CD8-positive, alpha-beta memory T cell (primary cell): ENCODE results near the gene C6orf118. TPM values are rescaled to one million over a fixed set of nuclear protein-coding genes. Genes with fewer than 3 reads are reported as not detected.

Source experiments
- CTCF ChIA-PET: fragments of 350-600 bp; sonication (Branson Sonifier 250); formaldehyde crosslinking; loops from one replicate; lab custom pipeline; 2021; ENCODE audit warnings: antibody characterized with exemption; lab: Charles Lee
- POLR2A ChIA-PET: fragments of 350-600 bp; sonication (Branson Sonifier 250); formaldehyde crosslinking; loops from one replicate; lab custom pipeline; 2021; ENCODE audit warnings: antibody characterized with exemption; lab: Charles Lee
- DNase-seq, 5 donors: peaks; one replicate each; pipeline versions ENCODE4 v3.0.0 to v3.0.0-alpha.2; 2020 to 2022; ENCODE audit warnings: mixed read lengths in 1 of 5
- H3K27ac ChIP-seq: one replicate; pipeline ENCODE4 v1.7.0; 2013; ENCODE audit warnings: low read depth, mild to moderate bottlenecking, low read length, moderate library complexity
- H3K27me3 ChIP-seq: 2 replicates; pipeline ENCODE4 v1.7.0; 2013; ENCODE audit warnings: low read length, mild to moderate bottlenecking; ENCODE audit not compliant: insufficient read depth, poor library complexity, severe bottlenecking
- H3K36me3 ChIP-seq: 2 replicates; pipeline ENCODE4 v1.7.0; 2013; ENCODE audit warnings: mild to moderate bottlenecking, low read length, moderate library complexity; ENCODE audit not compliant: insufficient read depth
- H3K4me1 ChIP-seq: 2 replicates; pipeline ENCODE4 v1.7.0; 2013; ENCODE audit warnings: mild to moderate bottlenecking, low read length, moderate library complexity; ENCODE audit not compliant: insufficient read depth
- H3K4me3 ChIP-seq: 2 replicates; pipeline ENCODE4 v1.7.0; 2013; ENCODE audit warnings: mild to moderate bottlenecking, low read length
- H3K9me3 ChIP-seq: 2 replicates; pipeline ENCODE4 v1.7.0; 2013; ENCODE audit warnings: mild to moderate bottlenecking, low read length
- H3K27ac Mint-ChIP-seq, 8 donors: one replicate each; pipeline ENCODE4 v1.8.0; 2020 to 2021; ENCODE audit warnings: mixed read lengths in 8 of 8, mild to moderate bottlenecking in 6 of 8, inconsistent platforms in 3 of 8, moderate library complexity in 3 of 8
- H3K27me3 Mint-ChIP-seq, 2 donors: one replicate each; pipeline ENCODE4 v1.8.0; 2020 to 2021; ENCODE audit warnings: mixed read lengths in 2 of 2, mild to moderate bottlenecking in 1 of 2, moderate library complexity in 1 of 2
- H3K36me3 Mint-ChIP-seq, 3 donors: one replicate each; pipeline ENCODE4 v1.8.0; 2020 to 2021; ENCODE audit warnings: mixed read lengths in 3 of 3, inconsistent platforms in 1 of 3, mild to moderate bottlenecking in 1 of 3
- H3K4me1 Mint-ChIP-seq, 3 donors: one replicate each; pipeline ENCODE4 v1.8.0; 2020 to 2021; ENCODE audit warnings: mixed read lengths in 3 of 3, inconsistent platforms in 1 of 3, mild to moderate bottlenecking in 1 of 3
- H3K4me3 Mint-ChIP-seq, 7 donors: one replicate each; pipeline ENCODE4 v1.8.0; 2020 to 2021; ENCODE audit warnings: mixed read lengths in 7 of 7, mild to moderate bottlenecking in 6 of 7, moderate library complexity in 4 of 7, inconsistent platforms in 2 of 7
- H3K9me3 Mint-ChIP-seq, 5 donors: one replicate each; pipeline ENCODE4 v1.8.0; 2020 to 2022; ENCODE audit warnings: mixed read lengths in 5 of 5, mild to moderate bottlenecking in 3 of 5, moderate library complexity in 2 of 5, inconsistent platforms in 1 of 5
- polyA plus RNA-seq: library from polyadenylated mRNA; unstranded; fragments of 300-500 nt; fragmentation: Illumina TruSeq; gene quantifications from one replicate; pipeline ENCODE4 v1.2.3, GENCODE V29; 2021
- total RNA-seq, 2 experiments: library from RNA; stranded (reverse); gene quantifications; one replicate each; pipeline ENCODE4 v1.2.3, GENCODE V29; 2021

C6orf118 gene
- total and polyA plus RNA-seq, 3 experiments from 2014 or later = not detected

DNA sequence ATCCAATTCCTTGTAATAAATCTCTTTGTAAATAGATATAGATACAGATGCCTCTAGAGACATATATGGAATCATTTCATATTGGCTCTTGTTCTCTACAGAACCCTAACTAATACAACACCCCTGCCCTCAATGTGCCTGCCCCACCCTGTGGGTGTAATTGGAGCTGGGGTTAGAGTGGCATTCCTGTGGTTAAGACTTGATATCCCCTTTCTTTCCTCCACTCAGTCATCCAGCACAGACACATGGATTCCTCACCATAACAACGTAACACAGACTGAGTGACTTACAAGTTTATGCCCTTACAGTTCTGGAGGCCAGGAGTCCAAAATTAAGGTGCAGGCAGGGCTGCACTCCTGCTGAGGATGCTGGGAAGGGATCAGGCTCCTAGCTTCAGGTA, 42.8 kb downstream of the C6orf118 start:
- Histone ChIP-seq H3K27me3 (no peaks in the 10 kb centered on the region), H3K4me1 (no peaks in the 10 kb centered on the region), H3K9me3 (no peaks in the 10 kb centered on the region), H3K36me3 (no peaks in the 10 kb centered on the region), H3K27ac (no peak overlapping the region), H3K4me3 (no peak overlapping the region)
- Mint-ChIP-seq H3K9me3 (peaks cover 3 to 12% (median 4%) of the 10 kb centered on the region in 5 donors), H3K4me3 (no peak overlapping the region), H3K27me3 (peaks cover 0 to 2% of the 10 kb centered on the region in 2 donors), H3K27ac (no peak overlapping the region), H3K36me3 (no peaks in the 10 kb centered on the region), H3K4me1 (no peaks in the 10 kb centered on the region)
- ChIA-PET CTCF (no interaction called here), POLR2A (no interaction called here)
- no peak for DNase-seq

GRCh38 chr6:165266191-165266590, 43.2 kb downstream of the C6orf118 start:
- Histone ChIP-seq H3K4me3 (no peak overlapping the region), H3K9me3 (no peaks in the 10 kb centered on the region), H3K27ac (no peak overlapping the region), H3K27me3 (no peaks in the 10 kb centered on the region), H3K4me1 (no peaks in the 10 kb centered on the region), H3K36me3 (no peaks in the 10 kb centered on the region)
- no peak for DNase-seq
- Mint-ChIP-seq H3K4me3 (no peak overlapping the region), H3K9me3 (peaks cover under 1 to 13% (median 4%) of the 10 kb centered on the region in 5 donors), H3K27me3 (peaks cover 0 to 2% of the 10 kb centered on the region in 2 donors), H3K36me3 (no peaks in the 10 kb centered on the region), H3K4me1 (no peaks in the 10 kb centered on the region), H3K27ac (no peak overlapping the region)
- CTCF ChIA-PET = no interaction called here
- POLR2A ChIA-PET = no interaction called here

- POLR2A ChIA-PET = no interaction called here
Observed at GRCh38 chr6:165260462-165260861, 48.9 kb downstream of the C6orf118 start.

DNA sequence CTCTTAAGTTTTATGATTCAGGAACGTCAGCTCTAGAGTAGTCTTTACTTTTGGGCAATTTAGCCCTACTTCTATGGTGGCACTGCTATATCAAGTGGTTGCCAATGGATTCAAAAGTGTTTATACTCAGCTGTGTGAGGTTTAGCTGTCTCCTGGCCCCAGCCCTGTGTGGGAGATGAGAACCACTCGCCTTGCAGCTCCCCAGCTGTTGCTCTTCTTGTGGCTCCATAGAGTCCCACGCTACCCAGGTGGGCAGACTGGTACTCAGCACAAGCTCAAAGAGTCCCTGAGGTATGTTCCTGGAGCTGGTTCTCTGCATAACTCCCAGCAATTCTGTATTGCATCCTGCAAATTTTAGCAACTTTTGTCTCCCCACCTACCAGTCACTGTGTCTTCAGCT, 59.6 kb downstream of the C6orf118 start:
- no peaks in the 10 kb centered on the region for H3K36me3 Mint-ChIP-seq
- POLR2A ChIA-PET = no interaction called here

More at GRCh38 chr6:165260462-165260861, 48.9 kb downstream of the C6orf118 start:
- DNase-seq = no peak
- Histone ChIP-seq H3K27ac (no peak overlapping the region), H3K9me3 (no peaks in the 10 kb centered on the region), H3K36me3 (no peaks in the 10 kb centered on the region), H3K27me3 (no peaks in the 10 kb centered on the region), H3K4me1 (no peaks in the 10 kb centered on the region), H3K4me3 (no peak overlapping the region)
- CTCF ChIA-PET = no interaction called here
- H3K27me3 Mint-ChIP-seq = peaks cover 0 to 2% of the 10 kb centered on the region in 2 donors
- no peaks in the 10 kb centered on the region for H3K36me3 Mint-ChIP-seq
- peaks cover 17 to 32% (median 18%) of the 10 kb centered on the region in 5 donors for H3K9me3 Mint-ChIP-seq
- H3K4me1 Mint-ChIP-seq = no peaks in the 10 kb centered on the region
- H3K4me3 Mint-ChIP-seq = no peak overlapping the region
- H3K27ac Mint-ChIP-seq = no peak overlapping the region

GRCh38 chr6:165245701-165246100, 63.7 kb downstream of the C6orf118 start:
- H3K4me3 Mint-ChIP-seq = no peak overlapping the region

More for the DNA sequence above, 59.6 kb downstream of the C6orf118 start:
- Histone ChIP-seq H3K27me3 (no peaks in the 10 kb centered on the region), H3K4me1 (no peaks in the 10 kb centered on the region), H3K27ac (no peak overlapping the region), H3K36me3 (no peaks in the 10 kb centered on the region), H3K4me3 (no peak overlapping the region), H3K9me3 (no peaks in the 10 kb centered on the region)
- no peaks in the 10 kb centered on the region for H3K4me1 Mint-ChIP-seq
- no peak overlapping the region for H3K27ac Mint-ChIP-seq
- H3K27me3 Mint-ChIP-seq = no peaks in the 10 kb centered on the region
- no peak overlapping the region for H3K4me3 Mint-ChIP-seq
- H3K9me3 Mint-ChIP-seq = peaks cover 4 to 9% (median 6%) of the 10 kb centered on the region in 5 donors
- DNase-seq = no peak
- CTCF ChIA-PET = no interaction called here

GRCh38 chr6:165245287-165245686, 64.1 kb downstream of the C6orf118 start:
- DNase-seq = no peak
- ChIA-PET CTCF (no interaction called here), POLR2A (no interaction called here)
- no peaks in the 10 kb centered on the region for H3K9me3 ChIP-seq
- no peaks in the 10 kb centered on the region for H3K4me1 ChIP-seq
- Mint-ChIP-seq H3K27me3 (no peaks in the 10 kb centered on the region), H3K9me3 (peaks cover 0 to 9% (median 7%) of the 10 kb centered on the region in 5 donors), H3K4me1 (no peaks in the 10 kb centered on the region), H3K27ac (no peak overlapping the region), H3K36me3 (no peaks in the 10 kb centered on the region), H3K4me3 (no peak overlapping the region)
- H3K36me3 ChIP-seq = no peaks in the 10 kb centered on the region
- H3K4me3 ChIP-seq = no peak overlapping the region
- H3K27ac ChIP-seq = no peak overlapping the region
- no peaks in the 10 kb centered on the region for H3K27me3 ChIP-seq

More at GRCh38 chr6:165245701-165246100, 63.7 kb downstream of the C6orf118 start:
- DNase-seq = no peak
- Histone ChIP-seq H3K36me3 (no peaks in the 10 kb centered on the region), H3K4me1 (no peaks in the 10 kb centered on the region), H3K27me3 (no peaks in the 10 kb centered on the region), H3K27ac (no peak overlapping the region), H3K4me3 (no peak overlapping the region), H3K9me3 (no peaks in the 10 kb centered on the region)
- Mint-ChIP-seq H3K9me3 (peaks cover 0 to 9% (median 5%) of the 10 kb centered on the region in 5 donors), H3K27ac (no peak overlapping the region), H3K4me1 (no peaks in the 10 kb centered on the region), H3K36me3 (no peaks in the 10 kb centered on the region), H3K27me3 (no peaks in the 10 kb centered on the region)
- ChIA-PET CTCF (no interaction called here), POLR2A (no interaction called here)

- H3K27me3 Mint-ChIP-seq = no peaks in the 10 kb centered on the region
- H3K4me1 ChIP-seq = no peaks in the 10 kb centered on the region
- ChIA-PET POLR2A (no interaction called here), CTCF (no interaction called here)
- no peak overlapping the region for H3K4me3 ChIP-seq
- no peak overlapping the region for H3K27ac Mint-ChIP-seq
- no peak for DNase-seq
- no peaks in the 10 kb centered on the region for H3K36me3 Mint-ChIP-seq
- H3K27me3 ChIP-seq = no peaks in the 10 kb centered on the region
- no peak overlapping the region for H3K4me3 Mint-ChIP-seq
- H3K4me1 Mint-ChIP-seq = no peaks in the 10 kb centered on the region
- H3K9me3 ChIP-seq = no peaks in the 10 kb centered on the region
- no peak overlapping the region for H3K27ac ChIP-seq
- peaks cover 0 to 9% (median 7%) of the 10 kb centered on the region in 5 donors for H3K9me3 Mint-ChIP-seq
- no peaks in the 10 kb centered on the region for H3K36me3 ChIP-seq
Observed at GRCh38 chr6:165244524-165245247, 64.7 kb downstream of the C6orf118 start.

- ChIA-PET POLR2A (no interaction called here), CTCF (no interaction called here)
- DNase-seq = no peak
- H3K27ac Mint-ChIP-seq = no peak overlapping the region
- H3K27me3 Mint-ChIP-seq = no peaks in the 10 kb centered on the region
- H3K36me3 Mint-ChIP-seq = no peaks in the 10 kb centered on the region
- Histone ChIP-seq H3K4me1 (no peaks in the 10 kb centered on the region), H3K36me3 (no peaks in the 10 kb centered on the region), H3K9me3 (no peaks in the 10 kb centered on the region), H3K27me3 (no peaks in the 10 kb centered on the region), H3K4me3 (no peak overlapping the region), H3K27ac (no peak overlapping the region)
- H3K4me1 Mint-ChIP-seq = no peaks in the 10 kb centered on the region
- H3K4me3 Mint-ChIP-seq = no peak overlapping the region
- H3K9me3 Mint-ChIP-seq = peaks cover 0 to 9% (median 6%) of the 10 kb centered on the region in 5 donors
Observed at GRCh38 chr6:165243801-165244200, 65.6 kb downstream of the C6orf118 start.
